AG04449 (cell line): Measurements from ENCODE around the gene BCAP29.

Experiments used
- CTCF ChIA-PET: fragments of 350-600 bp; formaldehyde crosslinking; extraction: SDS; loops from one replicate; lab custom pipeline; 2021; ENCODE audit warnings: antibody characterized with exemption; lab: Yijun Ruan, JAX
- POLR2A ChIA-PET: fragments of 400-600, 350-600 bp; formaldehyde crosslinking; extraction: SDS; loops from one replicate; lab custom pipeline; 2020; ENCODE audit warnings: antibody characterized with exemption, inconsistent platforms; lab: Yijun Ruan, JAX
- DNase-seq: peaks from one replicate; pipeline ENCODE4 v3.0.0-alpha.2; 2010; ENCODE audit warnings: low read depth, low spot score
- H3K4me3 ChIP-seq: 2 replicates; pipeline ENCODE4 v1.5.1; 2011; ENCODE audit warnings: low read depth, mild to moderate bottlenecking, control low read depth, low read length
- TF ChIP-seq, protein P1 (sequence below): IDR thresholded peaks from one replicate; pipeline ENCODE4 v1.5.1; 2011; ENCODE audit warnings: mild to moderate bottlenecking, moderate library complexity, low read length, control low read depth, inconsistent platforms; ENCODE audit not compliant: insufficient read depth; ENCODE audit errors: missing control alignments

Gene BCAP29

DNA sequence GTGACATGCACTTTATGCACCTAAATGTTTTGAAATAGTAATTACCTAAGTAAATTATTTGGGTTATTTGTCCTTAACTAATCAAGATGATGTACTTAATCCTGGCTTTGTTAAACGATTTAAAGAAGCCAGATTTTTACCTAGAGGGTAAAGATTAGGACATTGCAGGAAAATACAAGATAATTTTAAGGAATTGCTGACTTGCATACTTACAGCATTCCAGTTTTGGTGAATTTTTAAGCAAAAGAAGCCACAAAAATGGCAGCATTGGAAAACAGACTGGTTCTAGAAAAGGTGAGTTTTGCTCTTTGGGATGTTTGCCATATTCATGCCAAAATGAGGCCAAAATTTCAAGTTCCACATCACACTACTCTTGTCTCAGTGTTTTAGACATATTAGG lies 33.4 kb downstream of the BCAP29 start:
- POLR2A ChIA-PET = no interaction called here
- CTCF ChIA-PET = no interaction called here
- no peak overlapping the region for H3K4me3 ChIP-seq
- DNase-seq = no peak
- TF ChIP-seq, protein P1, sequence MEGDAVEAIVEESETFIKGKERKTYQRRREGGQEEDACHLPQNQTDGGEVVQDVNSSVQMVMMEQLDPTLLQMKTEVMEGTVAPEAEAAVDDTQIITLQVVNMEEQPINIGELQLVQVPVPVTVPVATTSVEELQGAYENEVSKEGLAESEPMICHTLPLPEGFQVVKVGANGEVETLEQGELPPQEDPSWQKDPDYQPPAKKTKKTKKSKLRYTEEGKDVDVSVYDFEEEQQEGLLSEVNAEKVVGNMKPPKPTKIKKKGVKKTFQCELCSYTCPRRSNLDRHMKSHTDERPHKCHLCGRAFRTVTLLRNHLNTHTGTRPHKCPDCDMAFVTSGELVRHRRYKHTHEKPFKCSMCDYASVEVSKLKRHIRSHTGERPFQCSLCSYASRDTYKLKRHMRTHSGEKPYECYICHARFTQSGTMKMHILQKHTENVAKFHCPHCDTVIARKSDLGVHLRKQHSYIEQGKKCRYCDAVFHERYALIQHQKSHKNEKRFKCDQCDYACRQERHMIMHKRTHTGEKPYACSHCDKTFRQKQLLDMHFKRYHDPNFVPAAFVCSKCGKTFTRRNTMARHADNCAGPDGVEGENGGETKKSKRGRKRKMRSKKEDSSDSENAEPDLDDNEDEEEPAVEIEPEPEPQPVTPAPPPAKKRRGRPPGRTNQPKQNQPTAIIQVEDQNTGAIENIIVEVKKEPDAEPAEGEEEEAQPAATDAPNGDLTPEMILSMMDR = no peak

DNA sequence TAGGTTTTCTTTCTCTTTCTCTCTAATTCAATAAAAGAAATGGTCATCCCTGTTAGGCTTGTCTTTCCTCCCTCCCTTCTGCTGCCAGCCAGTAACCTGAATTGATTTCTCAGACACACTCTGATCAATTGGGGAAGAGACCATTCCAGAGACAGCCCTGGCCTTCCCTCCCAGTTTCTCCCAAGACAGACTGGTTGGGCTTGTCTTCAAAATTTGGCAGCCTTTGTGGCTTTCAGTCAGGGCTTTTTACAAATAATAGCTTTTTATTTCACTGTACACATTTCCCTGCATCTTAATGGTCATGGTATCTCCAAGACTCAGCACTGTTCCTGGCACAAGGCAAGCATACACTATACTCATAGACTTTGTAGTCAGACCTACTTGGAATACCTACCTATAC lies 33.9 kb downstream of the BCAP29 start:
- TF ChIP-seq, protein P1 = no peak
- POLR2A ChIA-PET = no interaction called here
- CTCF ChIA-PET = no interaction called here
- DNase-seq = no peak
- H3K4me3 ChIP-seq = no peak overlapping the region

DNA sequence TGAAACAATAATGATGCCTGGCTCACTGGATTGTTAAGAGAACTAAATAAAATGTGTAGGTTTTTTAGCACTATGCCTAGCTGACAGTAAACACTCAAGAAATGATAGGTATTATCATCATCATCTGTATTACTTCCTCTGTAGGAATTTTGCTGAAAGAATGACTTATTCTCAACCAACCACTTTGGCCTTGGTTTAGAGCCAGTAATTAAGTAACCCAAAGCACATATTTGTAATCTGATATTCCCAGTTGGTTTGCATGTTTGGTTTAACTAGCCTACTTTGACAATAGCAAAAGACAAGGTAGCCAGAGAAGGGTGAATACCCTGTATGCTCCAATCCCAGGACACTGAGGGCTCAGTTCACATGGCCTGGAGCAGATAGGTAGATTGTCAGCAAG lies 34.4 kb downstream of the BCAP29 start:
- DNase-seq = peak; percentile 58
- CTCF ChIA-PET = no interaction called here
- H3K4me3 ChIP-seq = no peak overlapping the region
- POLR2A ChIA-PET = no interaction called here
- TF ChIP-seq, protein P1 = no peak

DNA sequence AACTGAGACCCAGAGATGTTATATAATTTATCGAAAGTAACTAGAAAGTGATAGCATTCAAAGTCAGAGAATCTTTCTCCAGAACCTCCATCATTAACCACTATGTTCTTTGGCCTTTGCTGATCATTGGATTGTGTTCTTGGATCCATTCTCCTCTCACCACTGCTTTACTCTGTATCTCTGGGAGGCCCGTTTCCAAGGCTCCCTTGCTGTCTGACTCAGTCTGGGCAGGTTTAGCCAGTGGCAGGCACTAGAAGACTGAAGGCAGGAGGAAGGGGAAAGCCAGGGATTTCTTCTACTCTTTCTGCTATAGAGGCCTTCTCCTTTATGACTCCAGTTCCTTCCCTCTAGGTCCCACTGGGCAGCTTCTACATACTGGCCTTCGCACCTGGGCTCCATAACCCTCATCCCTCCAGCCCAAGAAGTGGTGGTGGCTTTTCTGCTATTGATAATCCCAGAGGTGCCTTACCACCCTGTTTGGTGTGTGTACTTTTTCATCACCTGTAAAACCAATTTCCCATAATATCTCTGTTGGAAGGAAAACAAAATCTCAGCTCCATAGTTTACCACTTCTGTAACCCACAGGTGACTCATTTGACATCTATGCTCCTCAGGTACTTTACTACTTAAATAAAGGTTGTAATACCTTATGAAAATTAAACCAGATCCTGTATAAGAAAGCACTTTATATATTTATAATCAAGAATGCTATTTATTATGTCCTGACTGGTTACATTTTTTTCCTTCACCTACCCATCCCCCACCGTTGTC lies 36.0 kb downstream of the BCAP29 start:
- H3K4me3 ChIP-seq = no peak overlapping the region
- DNase-seq = no peak
- POLR2A ChIA-PET = no interaction called here
- CTCF ChIA-PET = no interaction called here
- TF ChIP-seq, protein P1 = no peak

DNA sequence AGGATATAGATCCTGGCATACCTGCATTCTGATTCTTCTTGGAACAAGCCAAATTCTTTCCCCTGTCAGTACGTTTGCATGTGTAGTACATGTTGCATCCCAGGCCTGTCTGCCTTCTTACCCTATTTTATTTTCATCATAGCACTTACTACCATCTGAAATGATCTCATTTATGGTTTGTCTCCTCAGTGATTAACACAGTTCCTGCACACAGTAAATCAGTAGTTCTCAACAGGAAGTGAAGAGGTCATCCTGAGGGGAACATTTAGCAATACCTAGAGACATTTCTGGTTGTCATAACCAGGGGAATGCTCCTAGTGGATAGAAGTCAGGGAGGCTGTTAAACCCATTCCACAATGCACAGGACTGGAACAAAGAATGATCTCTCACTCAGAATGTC lies 42.4 kb downstream of the BCAP29 start:
- ChIA-PET CTCF (no interaction called here), POLR2A (no interaction called here)
- TF ChIP-seq, protein P1 = no peak
- H3K4me3 ChIP-seq = no peak overlapping the region
- DNase-seq = peak; percentile 60

DNA sequence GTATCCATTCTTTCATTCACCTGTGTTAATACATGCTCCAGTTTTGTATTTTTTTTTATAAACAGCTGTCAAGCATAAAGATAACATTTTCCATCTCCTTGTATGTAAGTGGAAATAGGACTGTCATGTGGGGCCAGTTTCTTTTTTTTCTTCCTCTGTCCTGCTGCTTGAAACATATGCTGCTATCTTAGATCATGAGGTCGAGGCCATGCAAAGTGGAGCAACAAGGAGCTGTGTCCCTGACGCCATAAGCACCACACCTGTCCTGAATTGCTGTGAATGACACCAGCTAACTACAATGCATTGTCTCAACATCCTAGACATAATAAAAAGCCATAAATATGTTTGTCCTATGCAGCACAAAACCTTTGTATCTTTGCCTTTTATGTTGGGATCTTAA lies 42.8 kb downstream of the BCAP29 start:
- DNase-seq = no peak
- H3K4me3 ChIP-seq = no peak overlapping the region
- ChIA-PET CTCF (interaction anchor here (1.1 kb wide), 1 partner anchor 22 kb away, joined by 3 read pairs; no protein-coding TSS in a partner anchor), POLR2A (no interaction called here)
- TF ChIP-seq, protein P1 = no peak
